Stimulated activated CD8-positive, alpha-beta memory T cell treated with anti-CD3 and anti-CD28 coated beads, Interleukin-4, amount 100 ng/mL, for 48 hours (primary cell): ENCODE measurements around the gene GPATCH2.
"Not testable (repeated sequence)": the region's sequence is repeated elsewhere in the genome, so short reads cannot be mapped to it uniquely, and the experiment has no call there.

Experiments
- DNase-seq: peaks from one replicate; pipeline ENCODE4 v3.0.0-alpha.2; 2020

The GPATCH2 gene

DNA sequence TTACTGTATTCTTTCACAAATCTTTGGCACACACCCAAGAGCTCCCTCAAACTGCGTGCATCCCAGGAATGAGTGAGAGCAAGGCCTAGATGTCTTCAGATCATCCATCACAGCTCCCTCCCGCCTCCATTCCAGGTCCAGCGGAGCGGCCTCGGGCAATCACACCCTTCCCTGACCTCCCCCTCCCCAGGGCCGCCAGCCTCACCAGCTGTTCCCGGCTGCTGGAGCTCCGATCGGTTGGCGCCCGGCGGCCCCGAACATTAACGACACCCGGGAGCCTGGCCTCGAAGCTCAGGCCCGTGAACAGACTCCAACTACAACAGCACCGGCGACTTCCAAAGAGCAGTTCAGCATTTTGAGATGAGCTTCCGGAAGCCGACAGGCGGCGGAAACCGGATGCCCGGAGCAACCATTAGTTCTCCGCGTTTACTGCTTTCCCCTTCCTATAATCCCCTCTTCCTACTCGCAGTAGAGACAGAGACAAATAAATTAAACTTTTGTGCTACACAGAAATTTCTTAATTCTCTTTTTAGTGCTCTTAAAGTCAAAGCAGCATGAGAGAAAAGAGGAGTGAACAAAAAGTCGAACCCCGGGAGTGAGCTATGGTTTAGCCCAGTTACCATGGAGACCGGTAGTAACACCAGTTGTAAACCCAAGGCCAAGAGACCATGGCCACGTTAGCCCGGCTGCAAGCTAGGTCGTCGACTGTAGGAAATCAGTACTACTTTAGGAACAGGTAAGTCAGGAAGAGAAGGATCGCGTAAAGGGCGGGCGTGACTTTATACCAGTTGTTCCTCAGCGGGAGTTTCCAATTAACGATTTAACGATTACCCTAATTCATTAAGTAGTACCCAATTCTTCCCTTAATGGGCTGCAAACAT lies at the start of gene GPATCH2, which contains the start of gene SPATA17:
Gene GPATCH2 (minus strand): TSS at position 380 of the 881 bp plus-strand sequence. CDS start 119 bp downstream, at position 261.
Gene SPATA17 (plus strand): TSS at position 634 of the 881 bp plus-strand sequence. CDS start 35 bp downstream, at position 669.
- DNase-seq, result peak; percentile 73

- no peak for DNase-seq
These were observed 43.3 kb upstream of the GPATCH2 start for GRCh38 chr1:217674028-217674729.

DNA sequence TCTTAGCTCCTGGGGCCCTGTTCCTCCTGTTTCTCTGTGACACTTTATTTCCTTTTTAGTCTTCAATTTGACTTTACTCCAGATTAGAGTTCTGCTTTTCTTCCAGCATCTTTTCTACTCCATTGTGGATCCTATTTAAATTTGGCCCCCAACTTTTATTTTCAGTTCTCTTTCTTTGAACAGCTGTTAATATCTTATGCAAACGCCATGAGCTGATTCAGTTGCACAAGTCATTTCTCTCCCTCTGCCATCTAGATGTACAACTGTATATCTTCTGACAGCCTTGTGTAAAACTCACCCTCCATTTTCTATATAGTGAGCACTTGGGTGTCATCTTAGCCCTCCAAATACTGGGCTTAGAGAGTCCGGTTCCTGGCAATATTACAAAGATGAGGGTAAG lies 42.5 kb upstream of the GPATCH2 start:
- no peak for DNase-seq

DNA sequence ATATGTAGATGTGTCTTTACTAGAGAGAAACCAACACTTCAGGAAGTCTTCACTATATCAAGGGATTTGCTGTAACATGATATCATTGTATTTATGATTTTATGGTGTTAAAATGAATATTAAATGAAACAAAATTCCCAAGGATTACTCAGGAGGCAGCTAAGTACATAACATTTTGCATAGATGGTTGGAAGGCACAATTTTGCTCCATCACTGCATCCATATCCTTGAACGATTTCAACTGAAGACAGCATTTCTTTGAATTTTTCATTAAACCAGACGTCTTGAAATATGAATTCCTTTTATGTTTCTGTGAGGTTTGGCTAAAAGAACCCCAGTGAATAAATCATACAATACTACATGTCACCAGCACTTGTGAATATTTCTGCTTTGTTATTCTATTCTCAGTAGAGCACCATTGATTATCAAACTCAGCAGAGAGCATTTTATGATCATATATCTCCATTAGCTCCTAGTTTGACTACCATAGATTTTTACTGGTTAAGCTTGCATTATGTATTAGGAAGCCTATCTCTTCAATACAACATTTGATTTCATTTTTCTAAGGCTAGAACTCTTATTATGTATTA lies 37.6 kb upstream of the GPATCH2 start:
- no peak for DNase-seq

DNA sequence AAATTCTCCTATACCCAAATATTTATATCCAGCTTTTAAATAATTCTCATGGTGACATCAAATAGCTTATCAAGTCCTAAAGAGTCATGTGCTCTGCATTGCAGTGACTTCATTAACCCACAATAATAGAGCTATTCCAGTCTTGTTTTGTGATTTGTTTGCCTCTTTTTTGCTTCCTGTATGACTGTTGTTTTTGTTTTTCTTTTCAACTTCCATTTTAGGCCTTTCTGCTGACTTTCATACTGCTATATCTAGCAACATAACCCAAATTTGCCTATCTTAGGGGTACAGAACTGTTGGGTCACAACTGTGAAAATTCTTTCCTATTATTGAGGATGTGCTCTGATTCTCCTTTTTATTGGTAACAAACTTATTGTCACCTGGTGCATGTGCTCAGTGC lies 30.5 kb upstream of the GPATCH2 start:
- DNase-seq, result no peak

- DNase-seq, result no peak
These were observed 29.6 kb upstream of the GPATCH2 start for GRCh38 chr1:217660353-217661062.

DNA sequence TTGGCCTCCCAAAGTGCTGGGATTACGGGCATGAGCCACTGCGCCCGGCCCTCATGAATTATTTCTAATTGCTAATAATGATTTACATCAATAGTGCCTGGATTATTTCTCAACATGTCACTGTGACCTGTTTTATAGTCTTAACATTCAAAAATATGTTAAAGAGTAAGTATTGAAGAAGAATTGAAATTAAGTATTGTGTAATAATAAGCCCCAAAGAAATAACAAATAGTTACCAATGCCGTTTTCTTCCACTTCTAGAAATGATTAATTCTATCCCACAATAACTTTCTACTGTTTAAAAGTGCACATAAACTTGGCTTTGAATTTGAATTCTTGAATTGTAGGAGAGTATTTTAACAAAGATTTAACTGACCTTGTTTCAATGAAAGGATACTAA lies 19.8 kb upstream of the GPATCH2 start:
- DNase-seq, result no peak

DNA sequence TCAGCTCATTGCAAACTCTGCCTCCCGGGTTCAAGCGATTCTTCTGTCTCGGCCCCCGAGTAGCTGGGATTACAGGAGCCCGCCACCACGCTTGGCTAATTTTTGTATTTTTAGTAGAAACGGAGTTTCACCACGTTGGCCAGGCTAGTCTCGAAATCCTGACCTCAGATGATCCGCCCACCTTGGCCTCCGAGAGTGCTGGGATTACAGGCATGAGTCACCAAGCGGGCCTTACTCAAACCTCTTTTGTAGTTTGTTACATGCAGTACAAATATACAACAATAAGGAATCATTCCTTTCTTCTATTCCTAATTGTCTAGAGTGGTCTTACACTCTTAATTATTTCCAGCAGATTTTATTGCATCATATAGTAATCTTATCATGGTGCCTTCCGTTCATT lies 16.9 kb upstream of the GPATCH2 start:
- no peak for DNase-seq

- no peak for DNase-seq
These were observed 11.6 kb upstream of the GPATCH2 start for GRCh38 chr1:217642455-217642854.

- DNase-seq, result no peak
These were observed 3.5 kb downstream of the GPATCH2 start for GRCh38 chr1:217627431-217627830.

GRCh38 chr1:217626321-217626720 lies 4.6 kb downstream of the GPATCH2 start:
- no peak for DNase-seq

- no peak for DNase-seq
These were observed 8.8 kb downstream of the GPATCH2 start for GRCh38 chr1:217622042-217622441.

GRCh38 chr1:217620814-217621213 lies 10.1 kb downstream of the GPATCH2 start:
- DNase-seq, result no peak

DNA sequence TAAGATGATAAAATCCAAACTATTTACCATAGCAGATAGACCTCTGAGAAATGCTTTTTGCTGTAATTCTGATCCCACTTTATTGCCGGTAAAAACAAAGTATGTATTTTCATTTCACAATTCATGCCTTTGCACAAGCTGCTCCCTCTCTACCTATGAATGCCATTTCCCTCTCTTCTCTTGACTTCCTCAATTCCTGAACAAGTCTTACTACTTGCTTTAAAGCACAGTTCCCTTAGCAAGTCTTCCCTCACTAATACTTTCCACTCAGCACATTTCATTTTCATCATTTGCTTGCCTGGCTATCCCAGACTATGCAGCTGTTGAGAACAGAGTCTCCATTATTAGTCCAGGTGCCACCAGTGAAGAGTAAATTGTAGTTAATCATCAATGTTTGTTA lies 13.8 kb downstream of the GPATCH2 start:
- no peak for DNase-seq

- DNase-seq, result no peak
These were observed 16.6 kb downstream of the GPATCH2 start for GRCh38 chr1:217614200-217614712.

DNA sequence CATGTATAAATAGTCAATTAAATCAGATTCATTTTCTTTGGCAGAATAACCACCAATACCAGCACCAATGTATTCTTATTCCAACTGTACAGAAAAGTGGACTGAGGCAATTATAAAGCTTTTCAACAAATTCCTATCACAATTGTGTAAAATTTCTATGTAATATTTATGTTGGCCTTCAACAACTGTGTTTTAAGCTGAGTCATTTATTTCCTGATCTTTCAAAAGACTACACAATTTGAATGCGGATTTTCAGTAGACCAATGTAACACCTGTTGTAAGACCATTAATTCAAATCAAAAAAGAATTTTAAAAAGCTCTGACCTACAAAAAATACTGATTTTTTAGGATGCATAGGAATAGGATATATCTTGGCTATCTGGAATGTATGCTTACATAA lies 25.5 kb downstream of the GPATCH2 start:
- no peak for DNase-seq

- no peak for DNase-seq
These were observed 28.5 kb downstream of the GPATCH2 start for GRCh38 chr1:217602380-217602779.

GRCh38 chr1:217599154-217599553 lies 31.7 kb downstream of the GPATCH2 start:
- DNase-seq, result no peak

DNA sequence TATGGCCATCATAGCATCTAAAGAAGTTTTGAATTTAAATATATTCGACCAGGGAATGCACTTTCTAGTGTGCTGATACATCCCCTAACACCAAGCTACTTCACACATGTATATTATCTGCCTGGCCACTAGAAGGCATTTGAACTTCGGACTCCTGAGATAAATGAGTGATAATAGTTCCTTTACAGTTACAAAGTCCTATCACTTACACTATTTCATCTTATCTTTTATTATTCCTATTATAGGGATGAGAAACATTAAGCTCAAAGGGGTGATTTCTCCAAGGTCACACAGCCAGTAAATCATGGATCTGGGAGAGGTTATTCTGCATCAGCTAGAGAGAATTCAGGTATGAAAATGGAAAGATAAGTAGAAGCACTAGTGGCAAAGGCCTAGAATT lies 40.3 kb downstream of the GPATCH2 start:
- DNase-seq, result no peak

DNA sequence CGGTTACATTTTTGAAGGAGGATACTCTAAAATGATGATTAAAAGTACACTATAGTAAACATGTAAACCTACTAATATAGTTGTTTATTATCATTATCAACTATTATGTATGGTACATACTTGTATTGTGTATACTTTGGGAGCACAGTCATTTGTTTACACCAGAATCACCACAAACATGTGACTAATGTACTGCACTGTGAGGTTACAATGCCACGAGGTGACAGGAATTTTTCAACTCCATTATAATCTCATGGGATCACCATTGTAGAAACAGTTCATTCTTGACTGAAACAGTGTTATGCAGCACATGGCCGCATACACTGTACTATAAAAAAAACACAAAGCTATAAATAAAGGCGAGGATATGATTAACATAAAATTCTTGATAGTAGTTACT lies 44.3 kb downstream of the GPATCH2 start:
- no peak for DNase-seq

- no peak for DNase-seq
These were observed 45.3 kb downstream of the GPATCH2 start for GRCh38 chr1:217585577-217585976.

DNA sequence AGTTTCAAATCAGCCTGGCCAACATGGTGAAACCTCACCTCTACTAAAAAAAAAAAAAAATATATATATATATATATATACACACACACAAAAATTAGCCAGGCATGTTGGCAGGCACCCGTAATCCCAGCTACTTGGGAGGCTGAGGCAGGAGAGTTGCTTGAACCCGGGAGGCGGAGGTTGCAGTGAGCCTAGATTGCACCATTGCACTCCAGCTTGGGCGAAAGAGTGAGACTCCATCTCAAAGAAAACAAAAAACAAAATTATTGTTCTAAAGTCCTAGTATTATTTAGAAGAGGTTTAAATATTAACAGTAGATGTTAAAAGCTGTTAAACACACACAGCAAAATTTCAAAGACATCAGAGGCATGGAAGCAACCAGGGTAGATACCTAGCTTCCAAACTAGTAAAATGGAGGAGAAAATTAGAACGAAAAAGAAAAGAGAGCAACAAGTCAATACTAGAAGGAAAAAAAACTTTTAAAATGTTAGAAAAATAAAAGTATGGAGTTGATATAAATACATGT lies 46.5 kb downstream of the GPATCH2 start:
- not testable (repeated sequence) for DNase-seq

- DNase-seq, result no peak
These were observed 53.6 kb downstream of the GPATCH2 start for GRCh38 chr1:217577336-217577735.
